Endometrium (tissue), 2 donors: Measurements from ENCODE around the gene SLC5A1.

ENCODE experiments used
- FAIRE-seq: peaks from 2 replicates; lab custom pipeline; 2012; peaks lifted over from hg19 to GRCh38; lab: Jason Lieb, UNC
- donor health status: control.
- donor health status: control.

Gene SLC5A1

DNA sequence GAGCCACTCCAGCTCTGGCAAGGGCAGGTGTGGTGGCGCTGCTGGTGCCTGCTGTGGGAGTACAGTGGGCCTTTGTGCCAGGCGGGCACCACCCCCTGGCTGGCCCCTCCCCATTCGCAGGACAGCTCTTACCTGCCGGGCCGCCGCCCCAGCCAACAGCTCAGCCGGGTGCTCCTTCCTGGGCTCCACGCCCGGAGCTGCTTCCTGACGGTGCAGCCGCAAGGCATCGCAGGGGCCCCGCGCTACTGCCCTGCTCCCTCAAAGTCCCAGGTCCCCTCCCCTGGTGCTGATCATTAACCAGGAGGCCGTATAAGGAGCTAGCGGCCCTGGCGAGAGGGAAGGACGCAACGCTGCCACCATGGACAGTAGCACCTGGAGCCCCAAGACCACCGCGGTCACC lies at the start of gene SLC5A1:
Gene SLC5A1 (plus strand): TSS at position 338 of the 400 bp plus-strand sequence. CDS start 21 bp downstream, at position 359.
- FAIRE-seq, result no peak

DNA sequence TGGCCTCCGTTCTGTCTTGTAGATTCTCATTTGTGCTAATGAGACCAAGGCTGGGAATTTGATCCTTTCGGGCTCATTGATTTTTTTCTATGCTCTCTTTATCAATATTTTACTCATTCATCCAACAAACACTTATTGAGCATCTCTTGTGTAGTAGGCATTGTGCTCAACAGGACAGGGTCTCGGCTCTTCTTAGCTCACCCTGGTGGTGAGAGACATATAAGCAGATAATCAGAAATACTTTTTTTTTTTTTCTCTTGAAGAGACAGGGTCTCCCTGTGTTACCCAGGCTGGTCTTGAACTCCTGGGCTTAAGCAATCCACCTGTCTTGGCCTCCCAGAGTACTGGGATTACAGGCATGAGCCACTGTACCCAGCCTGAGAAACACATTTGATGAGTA lies 48.0 kb upstream of the SLC5A1 start:
- no peak for FAIRE-seq

DNA sequence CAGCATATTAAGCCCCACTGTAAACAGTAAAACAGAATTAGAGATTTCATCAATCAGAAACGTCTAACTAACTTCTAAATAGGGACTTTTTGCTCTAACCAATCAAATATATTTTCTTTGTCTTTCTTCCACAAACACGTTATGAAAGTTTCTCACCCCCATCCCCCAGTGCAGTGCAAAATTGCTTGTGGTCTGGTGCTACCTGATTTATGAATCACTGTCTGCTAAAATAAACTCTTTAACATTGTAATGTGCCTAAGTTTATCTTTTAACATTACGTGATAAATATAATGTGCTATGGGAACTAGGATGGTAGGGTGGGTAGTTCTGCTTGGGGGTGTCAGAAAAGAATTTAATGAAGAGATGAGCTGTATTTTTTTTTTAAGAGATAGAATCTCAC lies 47.3 kb upstream of the SLC5A1 start:
- no peak for FAIRE-seq

DNA sequence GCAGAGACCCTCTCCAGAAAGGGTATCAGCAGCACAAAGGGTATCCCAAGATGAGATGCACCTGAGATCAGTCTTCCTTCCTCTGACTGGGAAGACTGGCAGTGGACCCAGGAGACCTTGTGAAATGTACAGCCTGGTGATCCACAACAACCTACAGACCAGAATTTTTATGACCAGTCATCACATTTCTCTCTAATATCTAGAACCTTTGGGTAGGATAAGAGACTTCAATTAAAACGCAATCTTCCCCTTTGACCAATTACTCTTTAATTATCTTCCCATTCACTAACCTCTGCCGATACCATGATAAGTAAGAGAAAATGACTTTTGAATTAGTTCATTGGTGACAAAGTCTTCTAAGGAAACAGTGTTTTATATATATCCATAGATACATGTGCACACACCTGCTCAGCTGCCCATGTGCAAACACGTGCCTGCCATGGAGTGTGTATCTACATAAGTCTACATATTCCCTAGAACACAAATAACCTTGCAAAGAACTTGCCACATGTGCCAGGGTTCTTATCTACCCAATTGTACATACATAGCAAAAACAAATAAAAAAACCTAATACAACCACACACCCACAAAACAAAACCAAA lies 44.2 kb upstream of the SLC5A1 start:
- FAIRE-seq, result no peak

DNA sequence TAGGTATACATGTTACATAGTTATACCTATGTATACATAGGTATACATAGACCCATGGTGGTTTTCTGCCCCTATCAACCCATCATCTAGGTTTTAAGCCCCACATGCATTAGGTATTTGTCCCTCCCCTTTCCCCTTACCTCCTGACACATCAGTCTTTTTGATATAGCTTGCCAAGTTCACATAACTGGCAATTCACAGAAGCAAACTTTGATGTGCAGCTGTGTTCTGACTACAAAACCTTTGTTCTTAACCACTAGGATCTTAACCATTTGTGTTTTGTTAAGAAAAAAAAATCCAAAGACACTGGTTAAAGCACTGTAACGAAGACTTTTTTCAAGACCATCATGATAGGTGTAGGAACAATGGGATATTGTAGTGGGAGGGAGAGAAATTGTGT lies 42.9 kb upstream of the SLC5A1 start:
- no peak for FAIRE-seq

DNA sequence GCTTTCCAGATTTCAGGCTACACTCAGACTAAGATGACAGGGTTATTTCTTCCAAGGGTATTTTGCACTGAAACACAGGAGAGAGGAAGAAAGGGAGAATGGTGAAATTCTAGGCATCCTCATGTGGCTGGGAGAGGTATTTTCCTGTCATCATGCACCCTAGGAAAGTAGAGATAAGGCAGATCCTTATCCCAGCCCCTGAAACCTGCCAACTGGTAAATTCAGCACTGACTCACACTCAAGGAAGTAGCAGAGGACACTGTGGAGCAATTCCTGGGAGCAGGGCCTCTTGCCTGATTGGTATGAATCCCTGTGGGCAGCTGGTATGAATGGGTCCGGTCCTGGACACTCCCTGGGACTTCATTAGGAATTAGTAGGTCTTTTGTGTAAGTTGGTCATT lies 37.6 kb upstream of the SLC5A1 start:
- no peak for FAIRE-seq

DNA sequence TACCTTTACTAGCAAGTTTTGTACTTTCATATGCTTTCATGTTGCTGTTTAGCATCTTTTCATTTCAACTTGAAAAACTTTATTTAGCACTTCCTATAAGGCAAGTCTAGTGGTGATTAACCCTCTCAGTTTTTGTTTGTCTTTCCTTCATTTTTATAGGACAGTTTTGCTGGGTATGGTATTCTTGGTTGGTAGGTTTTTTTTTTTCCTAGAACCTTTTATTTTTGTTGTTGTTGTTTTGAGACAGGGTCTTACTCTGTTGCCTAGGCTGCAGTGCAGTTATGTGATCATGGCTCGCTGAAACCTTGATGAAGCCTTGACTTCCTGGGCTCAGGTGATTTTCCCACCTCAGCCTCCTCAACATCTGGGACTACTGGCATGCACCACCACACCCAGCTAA lies 29.9 kb upstream of the SLC5A1 start:
- FAIRE-seq, result no peak

DNA sequence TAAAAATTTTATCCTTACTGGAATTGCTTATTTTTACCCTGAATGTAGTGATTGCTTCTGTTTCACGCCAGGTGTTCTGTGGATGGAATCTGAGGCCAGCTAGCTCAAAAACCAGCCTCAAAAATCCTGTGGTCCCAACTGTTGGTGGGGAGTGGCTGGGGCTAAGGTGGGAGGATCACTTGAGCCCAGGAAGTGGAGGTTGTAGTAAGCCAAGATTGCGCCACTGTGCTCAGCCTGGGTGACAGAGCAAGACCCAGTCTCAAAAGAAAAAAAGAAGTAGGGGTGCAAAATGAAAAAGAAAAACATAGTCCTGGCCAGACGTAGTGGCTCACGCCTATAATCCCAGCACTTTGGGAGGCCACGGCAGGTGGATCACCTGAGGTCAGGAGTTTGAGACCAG lies 27.0 kb upstream of the SLC5A1 start:
- FAIRE-seq, result no peak

DNA sequence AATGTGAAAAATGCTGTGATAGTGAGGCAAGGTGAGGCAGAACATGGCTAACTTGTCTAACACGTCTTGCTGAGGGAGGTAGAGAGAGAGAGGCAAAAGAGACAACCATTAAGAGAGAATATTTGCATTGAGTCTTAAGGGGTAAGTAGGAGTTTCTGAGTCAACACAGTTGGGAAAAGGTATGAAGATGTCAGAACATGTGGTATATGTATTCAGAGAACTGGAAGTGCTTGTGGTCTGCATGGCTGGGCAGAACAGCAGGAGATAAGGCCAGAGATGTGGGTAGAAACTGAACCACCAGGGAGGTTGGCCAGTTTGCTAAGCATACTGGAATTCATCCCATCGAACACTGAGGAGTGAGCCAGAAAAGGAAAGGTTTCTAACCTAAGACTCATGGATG lies 25.0 kb upstream of the SLC5A1 start:
- FAIRE-seq, result no peak

DNA sequence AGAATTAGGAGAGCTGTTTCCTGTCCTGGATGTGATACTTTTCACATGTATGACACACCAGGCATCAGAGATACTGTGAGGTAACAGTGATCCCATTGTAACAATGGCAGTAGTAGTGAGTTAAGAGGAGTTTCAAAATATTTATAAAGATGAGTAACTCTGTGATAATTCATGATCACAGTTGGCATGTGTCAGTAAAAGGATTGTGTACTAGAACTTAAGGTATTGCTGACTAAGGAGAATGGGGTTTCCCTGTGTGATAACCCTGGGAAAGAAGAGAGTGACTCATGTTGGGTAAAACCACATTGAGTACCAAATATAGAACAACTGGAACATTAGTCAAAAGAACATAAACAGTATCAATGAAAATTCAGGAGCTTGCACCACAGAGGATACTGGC lies 22.9 kb upstream of the SLC5A1 start:
- no peak for FAIRE-seq

DNA sequence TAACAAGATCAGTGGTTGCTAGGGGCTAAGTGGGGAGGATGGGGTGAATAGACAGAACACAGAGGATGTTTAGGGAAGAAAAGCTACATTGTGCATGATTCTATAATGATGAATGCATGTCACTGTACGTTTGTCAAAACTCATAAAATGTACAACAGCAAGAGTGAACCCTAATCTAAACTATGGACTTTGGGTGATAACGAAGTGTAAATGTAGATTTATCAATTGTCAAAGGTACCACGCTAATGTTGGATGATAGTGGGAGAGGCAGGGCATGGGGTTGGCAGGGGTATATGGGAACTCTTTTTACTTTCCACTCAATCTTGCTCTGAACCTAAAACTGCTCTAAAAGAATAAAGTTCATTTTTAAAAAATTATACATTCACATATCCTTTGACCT lies 21.3 kb upstream of the SLC5A1 start:
- FAIRE-seq, result no peak

DNA sequence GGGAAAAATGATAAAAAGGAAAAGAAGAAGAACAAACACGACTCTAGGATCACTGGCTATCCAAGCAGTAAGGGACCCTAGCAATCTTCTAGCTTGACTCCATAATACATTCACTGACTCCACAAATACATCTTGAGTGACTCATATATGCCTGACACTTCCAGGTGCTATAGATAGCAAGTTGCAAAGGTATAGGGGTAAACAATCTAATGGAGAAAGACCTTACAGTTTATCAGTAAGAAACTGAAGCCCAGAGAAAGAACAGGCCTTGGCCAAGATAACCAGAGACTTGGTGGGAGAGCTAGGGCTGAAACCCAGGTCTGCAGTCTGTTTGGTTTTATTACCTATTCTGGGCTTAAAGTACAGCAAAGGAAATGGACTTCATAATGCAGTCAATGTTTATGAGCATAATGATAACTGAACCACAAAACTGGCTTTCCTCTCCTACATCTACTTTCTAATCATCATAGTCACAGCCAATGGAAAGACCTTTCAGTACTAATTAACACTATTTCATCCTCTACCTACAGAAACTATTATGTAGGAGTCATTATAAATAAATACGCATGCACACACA lies 19.7 kb upstream of the SLC5A1 start:
- FAIRE-seq, result no peak

DNA sequence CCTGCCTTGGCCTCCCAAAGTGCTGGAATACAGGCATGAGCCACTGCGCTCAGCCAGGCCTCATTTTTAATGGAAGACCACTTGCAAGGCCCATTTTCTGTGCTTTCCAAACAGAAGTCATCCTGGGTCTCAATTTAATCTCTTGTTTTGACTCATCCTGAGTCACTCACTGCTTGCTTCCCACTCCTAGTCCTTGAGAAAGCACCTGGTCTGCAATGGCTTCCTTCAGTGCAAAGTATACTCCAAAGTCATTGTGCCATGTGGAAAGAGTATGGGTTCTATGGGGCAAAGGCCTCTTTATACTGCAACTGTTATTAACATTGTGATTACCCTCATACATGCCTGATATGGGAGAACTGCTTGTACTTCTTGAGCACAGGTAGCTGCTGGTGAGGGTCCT lies 18.3 kb upstream of the SLC5A1 start:
- FAIRE-seq, result no peak

DNA sequence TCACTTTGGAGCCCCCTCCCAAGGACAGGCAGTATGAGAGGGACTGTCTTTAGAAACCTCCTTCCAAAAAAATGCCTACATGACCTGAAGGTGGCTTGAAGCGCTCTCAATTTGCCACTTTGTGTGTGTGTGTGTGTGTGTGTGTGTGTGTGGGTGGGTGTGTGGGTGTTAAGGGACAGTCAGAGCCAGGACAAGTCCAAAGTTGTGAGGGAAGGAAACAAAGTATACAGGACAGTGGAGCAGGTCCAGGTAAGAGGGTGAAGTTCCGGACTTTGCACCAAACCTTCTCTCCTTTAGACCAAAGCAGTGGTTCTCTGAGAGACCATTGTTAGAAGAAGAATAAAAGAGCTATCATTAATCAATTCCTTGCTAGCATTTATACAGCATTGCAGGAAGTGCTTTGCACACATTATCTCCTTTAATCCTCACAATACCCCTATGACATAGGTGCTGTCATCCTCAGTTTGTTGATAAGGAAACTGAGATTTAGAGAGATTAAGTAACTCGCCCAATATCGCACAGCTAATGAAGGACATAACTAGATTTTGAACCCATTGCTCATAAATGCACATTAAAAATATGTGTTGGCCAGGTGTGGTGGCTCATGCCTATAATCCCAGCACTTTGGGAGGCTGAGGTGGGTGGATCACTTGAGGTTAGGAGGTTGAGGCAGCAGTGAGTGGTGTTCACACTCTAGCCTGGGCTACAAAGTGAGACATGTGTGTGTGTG lies 12.4 kb upstream of the SLC5A1 start:
- no peak for FAIRE-seq

DNA sequence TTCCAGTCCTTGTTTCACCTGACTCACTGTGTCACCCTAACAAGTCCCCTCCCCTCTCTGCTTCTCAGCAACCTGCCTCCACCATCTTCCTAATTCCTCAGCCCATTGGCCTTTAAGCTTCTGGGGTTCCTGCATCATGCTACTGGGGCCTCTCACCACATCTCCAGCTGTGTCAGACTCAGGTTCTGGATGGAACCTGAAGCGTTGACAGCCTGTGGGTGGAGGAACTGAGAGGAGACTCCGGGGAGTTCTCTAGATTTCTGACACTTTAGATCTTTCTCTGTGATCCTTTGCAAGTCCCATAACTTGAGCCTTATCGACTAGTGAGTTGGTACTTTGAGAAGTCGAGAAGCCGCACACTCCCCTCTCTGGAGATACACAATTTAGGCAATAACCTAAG lies 11.6 kb upstream of the SLC5A1 start:
- FAIRE-seq, result no peak

DNA sequence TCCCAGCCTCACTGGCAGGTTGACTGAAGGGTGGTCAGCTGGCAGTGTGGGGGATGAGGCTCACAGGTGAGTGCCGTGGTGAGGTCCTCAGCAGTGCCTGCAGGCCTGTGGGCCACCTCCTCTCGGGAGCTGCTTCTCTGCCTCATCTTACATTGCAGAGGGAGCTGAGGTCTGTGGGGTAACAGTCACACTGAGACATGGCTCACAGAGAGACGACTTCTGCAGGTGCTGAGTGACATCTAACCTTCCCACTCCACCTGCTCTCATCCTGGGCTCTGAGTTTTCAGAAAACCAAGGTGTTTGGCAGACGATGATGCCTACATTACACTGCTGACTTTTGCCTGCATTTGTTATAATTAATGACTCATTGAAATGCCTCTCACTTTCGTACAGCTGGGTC lies 8.8 kb upstream of the SLC5A1 start:
- no peak for FAIRE-seq

DNA sequence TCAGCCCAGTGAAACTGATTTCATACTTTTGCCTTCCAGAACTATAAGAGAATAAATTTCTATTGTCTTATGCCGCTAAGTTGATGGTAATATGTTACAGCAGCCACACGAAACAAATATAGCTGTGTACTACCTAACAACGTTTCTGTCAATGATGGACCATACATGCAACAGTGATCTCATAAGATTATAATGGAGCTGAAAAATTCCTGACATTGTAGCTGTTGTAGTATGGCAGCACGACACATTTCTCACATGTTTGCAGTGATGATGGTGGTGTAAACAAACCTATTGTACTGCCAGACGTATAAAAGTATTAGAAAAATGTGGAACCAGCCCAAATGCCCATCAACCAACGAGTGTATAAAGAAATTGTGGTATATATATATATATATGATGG lies 5.8 kb upstream of the SLC5A1 start:
- no peak for FAIRE-seq

DNA sequence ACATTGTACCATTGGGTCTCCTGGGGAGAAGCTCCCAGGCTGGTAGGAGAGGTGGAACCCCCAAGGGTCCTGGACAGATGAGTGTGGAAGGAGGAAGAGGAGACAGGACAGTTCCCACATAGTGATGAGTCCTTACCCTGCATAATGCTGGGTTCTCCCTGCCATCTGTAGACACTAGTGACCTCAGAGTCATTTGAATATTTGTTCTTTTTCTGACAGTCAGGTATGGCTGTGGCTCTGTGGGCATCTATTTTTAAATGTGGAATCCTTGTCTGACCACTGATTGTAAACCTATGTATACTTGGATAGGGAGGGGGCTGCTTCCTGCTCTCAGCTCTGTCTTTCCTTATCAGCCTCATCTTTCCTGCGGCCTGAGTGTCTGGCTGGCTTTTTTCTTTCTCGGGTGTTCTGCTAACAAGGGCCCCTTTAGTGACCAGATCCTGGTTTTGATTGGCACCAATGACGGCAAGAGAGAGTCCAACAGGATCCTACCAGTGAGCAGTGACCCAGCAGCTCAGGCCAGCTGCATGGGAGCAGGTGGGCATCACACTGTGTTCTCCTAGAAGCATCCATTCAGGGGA lies 2.6 kb upstream of the SLC5A1 start:
- no peak for FAIRE-seq

DNA sequence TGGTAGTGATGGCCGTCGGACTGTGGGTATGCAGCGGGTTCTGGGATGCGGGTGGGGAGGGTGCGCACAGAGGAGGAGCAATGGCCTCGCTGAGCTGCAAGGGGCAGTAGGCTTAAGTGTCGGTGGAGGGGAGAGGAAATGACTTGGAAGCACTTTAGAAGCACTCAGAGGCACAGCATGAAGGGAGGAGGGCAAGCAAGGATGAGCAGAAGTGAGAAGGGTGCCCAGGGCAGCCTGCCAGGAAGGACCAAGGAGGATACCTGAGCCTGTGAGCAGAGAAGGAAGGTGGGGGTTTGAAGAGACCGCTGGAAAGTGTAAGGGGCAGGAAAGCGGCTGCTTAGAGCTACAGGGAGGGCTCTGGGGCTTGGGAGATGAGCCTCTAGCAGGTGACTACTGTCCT lies 330 bp downstream of the SLC5A1 start:
- no peak for FAIRE-seq

DNA sequence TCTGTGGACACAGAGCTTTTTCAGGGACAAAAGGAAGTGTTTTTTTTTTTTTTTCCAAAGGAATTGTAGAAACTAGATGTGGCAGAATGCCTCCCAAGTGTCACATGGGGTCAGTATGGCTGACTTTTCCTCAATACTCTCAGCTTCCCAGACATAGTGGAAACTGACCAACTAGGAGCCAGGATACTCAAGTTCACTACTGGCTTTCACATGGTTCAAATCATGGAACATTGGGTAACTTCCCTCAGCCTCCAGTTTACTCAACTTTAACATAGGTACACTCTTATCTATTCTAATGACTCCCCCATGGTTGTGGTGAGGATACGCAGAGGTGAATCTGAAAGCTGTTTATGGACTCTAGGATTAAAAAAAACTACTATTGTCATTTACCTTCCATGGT lies 1.4 kb downstream of the SLC5A1 start:
- FAIRE-seq, result no peak

DNA sequence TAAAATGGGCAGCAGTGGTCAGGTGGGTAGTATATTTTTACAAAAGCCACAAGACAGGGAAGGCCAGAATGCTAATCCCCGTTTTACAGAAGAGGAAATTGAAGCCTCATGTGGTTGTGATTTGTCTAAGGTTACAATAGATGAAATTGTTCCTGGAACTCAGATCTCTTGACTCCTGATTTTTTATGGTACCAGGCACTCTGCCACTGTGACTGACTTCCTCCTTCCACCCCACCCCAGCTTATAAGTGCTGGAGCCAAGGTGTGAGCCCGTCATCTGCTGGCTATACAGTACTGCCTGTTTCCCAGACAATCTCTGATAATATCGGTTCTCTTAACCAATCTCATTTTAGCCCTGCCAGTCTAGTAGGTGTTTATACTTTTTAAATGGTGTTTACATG lies 1.9 kb downstream of the SLC5A1 start:
- no peak for FAIRE-seq

DNA sequence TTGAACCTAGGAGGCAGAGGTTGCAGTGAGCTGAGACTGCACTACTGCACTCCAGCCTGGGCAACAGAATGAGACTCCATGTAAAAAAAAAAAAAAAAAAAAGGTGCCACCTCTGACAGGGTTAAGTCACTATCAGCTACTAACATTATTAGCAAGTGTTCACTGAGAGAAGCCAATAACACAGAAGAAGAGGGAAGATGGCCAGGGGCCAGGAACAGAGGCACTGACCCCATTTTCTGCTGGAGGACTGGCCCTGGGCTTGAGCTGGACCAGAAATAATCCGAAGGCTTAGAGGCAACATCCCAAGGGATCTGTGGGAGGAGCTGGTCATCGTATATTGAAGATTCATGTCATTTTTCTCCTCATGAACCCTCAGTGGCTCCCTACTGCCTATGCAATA lies 5.0 kb downstream of the SLC5A1 start:
- FAIRE-seq, result no peak

DNA sequence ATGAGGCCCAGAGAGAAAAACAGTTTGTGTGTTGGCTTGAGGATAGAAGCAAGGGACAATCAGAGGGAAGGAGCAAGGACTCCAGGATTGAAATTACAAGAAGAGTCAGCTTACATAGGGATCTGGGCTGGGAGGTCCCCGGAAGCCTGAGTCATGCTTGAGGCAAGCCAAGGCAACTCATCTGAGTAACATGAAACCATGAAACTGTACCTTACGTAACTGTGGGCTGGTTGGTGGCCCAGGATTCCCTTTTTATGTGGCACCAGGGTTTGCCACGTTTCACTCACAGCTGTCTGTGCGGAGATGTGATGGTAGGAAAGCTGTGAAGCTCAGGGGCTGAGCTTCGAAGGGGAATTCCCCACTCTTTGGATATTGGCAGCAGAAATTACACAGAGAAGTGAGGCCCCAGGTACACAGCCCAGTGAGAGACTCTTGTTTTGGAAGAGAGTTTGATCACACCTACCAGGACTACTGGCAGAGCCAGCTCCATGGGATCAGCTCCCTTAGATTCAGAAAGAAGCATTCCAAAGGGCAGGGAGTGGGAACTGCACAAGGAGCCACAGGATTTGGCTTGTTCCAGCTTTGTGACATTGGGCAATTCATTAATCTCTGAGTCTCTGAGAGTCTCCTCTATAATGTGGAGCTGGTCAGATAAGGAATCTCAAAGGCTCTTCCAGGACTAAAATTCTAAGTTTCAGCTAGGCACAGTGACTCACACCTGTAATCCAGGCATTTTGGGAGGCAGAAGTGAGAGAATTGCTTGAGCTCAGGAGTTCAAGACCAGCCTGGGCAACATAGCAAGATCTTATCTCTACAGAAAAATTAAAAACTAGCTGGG lies 7.8 kb downstream of the SLC5A1 start:
- no peak for FAIRE-seq
